ENCODE measurements around the gene PLA2G6. TPM values are rescaled to one million over a fixed set of nuclear protein-coding genes. Genes with fewer than 3 reads are reported as not detected.
A peak's percentile ranks its signal among the peaks of the same experiment; 100 is the strongest.

Gene PLA2G6
- polyA plus RNA-seq, 3 donors, result 38.7 to 73.5 (median 56.5) TPM

GRCh38 chr22:38215156-38216038 is 33.8 kb upstream of the PLA2G6 start:
- no peak for DNase-seq

GRCh38 chr22:38214302-38215056 is 32.8 kb upstream of the PLA2G6 start:
- DNase-seq, result no peak

GRCh38 chr22:38213990-38214301 is 32.3 kb upstream of the PLA2G6 start:
- no peak for DNase-seq

GRCh38 chr22:38213319-38213989 is 31.8 kb upstream of the PLA2G6 start:
- DNase-seq, result no peak

DNA sequence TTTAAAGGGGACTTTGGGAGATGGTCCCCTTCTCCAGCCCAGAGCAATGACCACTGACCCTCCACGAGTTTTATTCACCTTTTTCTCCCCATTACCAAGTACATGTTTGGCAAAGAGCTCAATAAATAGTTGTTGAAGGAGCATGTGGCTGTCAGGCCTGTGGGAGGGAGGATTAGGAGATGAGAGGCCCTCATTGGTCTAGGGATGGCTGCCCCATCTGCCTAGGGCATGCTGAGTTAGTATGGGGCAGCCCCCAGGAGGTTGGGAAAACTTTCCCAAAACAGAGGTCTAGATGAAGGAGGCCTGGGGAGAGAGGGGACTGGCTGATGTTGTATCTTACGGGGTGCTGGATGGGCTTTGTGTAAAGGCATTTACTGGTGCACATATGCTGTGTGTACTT is 30.8 kb upstream of the PLA2G6 start:
- DNase-seq, result no peak

GRCh38 chr22:38211556-38211955 is 29.9 kb upstream of the PLA2G6 start:
- no peak for DNase-seq

DNA sequence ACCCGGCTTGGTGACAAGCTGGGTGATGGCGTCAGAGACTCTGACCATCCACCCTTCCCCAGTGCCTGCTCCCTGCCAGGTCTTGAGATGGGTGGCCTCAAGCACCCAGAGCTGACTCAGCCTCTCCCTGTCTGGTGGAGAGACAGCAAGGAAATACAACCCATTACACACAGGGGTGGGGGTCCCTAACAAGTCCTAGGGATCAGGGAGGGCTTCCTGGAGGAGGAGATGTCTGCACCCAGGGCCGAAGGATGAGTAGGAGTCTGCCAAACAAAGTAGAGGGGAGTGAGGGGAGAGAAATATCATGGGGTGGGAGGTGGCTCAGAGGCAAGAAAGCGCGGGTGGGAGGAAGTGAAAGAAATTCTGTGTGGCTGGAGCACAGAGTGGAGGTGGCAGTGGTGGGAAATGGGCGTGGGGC is 26.9 kb upstream of the PLA2G6 start:
- no peak for DNase-seq

GRCh38 chr22:38207898-38208432 is 26.3 kb upstream of the PLA2G6 start:
- no peak for DNase-seq

GRCh38 chr22:38205261-38206128 is 23.9 kb upstream of the PLA2G6 start:
- no peak for DNase-seq

DNA sequence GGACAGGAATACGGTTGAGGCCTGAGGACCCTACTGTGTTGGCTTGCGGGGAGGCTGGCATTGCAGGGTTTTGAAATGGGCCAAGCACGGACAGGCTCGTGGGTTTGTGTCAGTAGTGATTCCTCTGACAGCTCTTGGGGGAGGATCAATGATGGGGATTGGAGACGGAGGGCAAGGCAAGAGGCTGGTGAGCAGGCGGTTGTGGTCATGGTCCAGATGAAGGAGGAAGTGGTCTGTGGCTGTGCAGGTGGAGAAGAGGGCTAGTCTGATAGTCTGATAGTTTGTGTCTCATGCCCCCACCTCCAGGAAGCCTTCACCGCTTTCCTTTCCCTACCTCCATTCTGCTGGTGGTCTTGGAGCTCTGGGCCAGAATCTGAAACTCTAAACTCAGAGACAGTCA is 23.2 kb upstream of the PLA2G6 start:
- DNase-seq, result no peak

GRCh38 chr22:38203855-38204514 is 22.4 kb upstream of the PLA2G6 start:
- DNase-seq, result no peak

DNA sequence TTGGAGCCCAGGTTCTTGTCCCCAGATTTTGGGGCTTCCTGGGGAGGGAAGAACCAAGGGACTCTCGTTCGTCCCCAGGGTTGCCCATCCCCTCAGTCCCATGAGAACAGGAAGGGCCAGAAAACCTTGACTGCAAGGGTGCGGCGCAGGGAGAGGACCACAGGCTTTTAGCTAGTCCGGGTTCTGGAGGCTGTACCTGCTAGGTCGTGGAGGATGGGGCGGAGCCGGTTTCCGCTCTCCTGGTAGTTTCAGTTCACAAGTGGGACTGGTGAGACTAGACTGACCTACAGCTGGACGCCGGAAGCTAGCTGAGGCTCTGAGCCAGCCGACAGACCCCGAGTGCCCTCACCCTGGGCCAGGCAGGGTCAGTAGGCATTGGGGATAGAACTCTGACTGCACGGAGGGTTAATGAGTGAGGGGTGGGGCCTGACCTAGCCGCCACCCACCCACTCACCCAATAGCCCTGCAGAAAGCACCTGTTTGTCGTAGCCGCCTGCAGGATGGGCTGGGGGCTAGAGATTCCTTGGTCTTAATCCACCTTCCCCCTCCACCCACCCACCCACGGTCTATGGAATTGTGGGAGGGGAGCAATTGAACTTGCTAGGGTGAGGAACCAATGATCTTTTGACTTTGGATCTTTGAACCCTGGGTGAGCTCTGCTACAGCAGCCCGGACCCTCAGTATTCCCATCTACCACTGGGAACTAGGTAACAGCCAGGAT is 21.6 kb upstream of the PLA2G6 start:
- DNase-seq, result no peak

DNA sequence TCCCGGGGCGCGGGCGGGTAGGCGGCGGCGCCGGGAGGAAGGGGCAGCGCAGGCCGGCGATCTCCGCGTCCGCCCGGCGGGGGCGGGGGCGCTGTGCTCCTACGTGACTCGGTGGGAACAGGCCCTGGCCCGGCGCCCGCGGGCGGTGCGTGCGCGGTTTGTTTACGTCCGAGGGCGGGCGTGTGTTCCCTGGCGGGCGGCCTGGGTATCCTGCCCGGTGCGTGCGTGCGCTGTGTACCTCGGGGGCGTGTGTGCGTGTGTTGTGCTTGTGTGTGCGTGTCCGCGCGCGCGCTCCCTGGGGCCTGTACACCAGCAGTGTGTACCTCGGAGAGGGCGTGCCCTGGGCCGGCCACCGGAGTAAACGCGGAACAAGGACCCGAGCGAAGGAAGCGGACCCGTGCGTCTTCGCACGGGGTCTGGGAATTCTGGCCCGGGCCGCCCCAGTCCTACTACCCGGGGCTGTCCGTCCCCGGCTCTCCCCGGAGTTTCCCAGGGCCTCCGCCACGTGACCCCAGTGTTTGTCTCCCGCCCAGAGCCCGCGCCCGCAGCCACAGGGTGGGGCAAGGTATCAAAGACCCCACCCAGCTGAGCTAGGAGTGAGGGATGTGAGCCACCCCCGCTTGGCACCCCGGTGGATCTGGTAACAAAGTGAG is 20.9 kb upstream of the PLA2G6 start:
- peak; percentile 72 for DNase-seq

- peak; percentile 96 for DNase-seq
These were observed 20.2 kb upstream of the PLA2G6 start, which contains the start of gene MAFF for GRCh38 chr22:38201711-38202436. TSS of gene MAFF (plus strand) at chr22:38201994. CDS start at chr22:38213854, 11,860 bp downstream.

DNA sequence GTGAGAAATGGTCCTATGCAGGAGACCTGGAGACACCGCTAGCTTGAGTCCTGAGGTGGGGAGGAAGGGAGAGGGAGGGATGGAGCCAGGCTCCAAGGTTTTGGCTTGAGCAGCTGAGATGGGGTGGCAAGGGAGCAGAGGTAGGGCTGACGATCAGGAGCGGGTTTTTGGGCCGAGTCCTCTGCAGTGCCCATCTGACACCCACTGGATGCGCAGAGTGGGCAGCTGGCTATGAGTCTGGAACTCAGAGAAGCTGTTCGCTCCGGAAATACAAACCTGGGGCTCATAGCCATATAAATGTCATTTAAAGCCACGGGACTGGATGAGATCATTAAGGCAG is 19.7 kb upstream of the PLA2G6 start:
- no peak for DNase-seq

DNA sequence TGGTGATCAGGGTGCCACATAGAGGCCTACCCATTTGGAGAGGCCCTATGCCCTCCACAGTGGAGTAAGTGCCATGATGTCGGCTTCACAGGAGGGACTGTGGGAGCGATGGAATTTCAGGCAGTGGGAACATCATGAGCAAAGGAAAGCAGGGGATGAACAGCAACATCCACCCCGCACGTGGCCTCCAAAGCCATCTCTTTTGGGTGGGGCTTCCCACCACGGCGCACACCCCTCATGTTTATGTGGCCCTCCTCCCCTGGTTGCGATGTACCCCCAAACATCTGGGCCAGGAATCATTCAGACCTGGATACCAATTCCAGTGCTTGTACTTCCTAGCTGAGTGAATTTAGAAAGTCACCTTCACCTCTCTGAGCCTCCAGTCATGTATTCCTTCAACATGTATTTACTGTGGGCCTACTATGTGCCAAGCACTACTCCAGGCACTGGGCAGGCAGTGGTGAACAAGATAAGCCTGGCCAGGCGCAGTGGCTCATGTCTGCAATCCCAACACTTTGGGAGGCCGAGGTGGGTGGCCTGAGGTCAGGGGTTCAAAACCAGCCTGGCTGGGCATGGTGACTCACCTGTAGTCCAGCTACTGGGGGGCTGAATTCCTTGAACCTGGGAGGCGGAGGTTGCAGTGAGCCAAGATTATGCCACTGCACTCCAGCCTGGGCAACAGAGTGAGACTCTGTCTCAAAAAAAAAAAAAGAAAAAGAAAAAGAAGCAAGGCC is 18.4 kb upstream of the PLA2G6 start:
- DNase-seq, result no peak

- no peak for DNase-seq
These were observed 15.3 kb upstream of the PLA2G6 start for GRCh38 chr22:38196791-38197419.

DNA sequence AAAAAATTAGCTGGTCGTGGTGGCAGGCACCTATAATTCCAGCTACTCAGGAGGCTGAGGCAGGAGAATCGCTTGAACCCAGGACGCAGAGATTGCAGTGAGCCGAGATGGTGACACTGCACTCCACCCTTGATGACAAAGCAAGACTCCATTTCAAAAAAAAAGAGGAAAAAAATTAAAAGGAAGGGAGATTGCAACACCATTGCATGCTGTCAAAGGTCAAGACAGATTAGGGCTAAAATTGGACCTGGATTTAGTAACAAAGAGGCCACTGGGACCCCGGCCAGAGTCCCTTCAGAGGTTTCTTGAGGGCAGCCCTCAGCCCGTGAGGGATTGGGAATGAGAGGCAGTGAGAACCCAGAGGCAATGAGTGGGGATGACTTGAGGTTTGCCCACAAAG is 11.9 kb upstream of the PLA2G6 start:
- no peak for DNase-seq
